CD4-positive, alpha-beta memory T cell (primary cell): ENCODE data around the gene PDGFB. TPM values are rescaled to one million over a fixed set of nuclear protein-coding genes. Genes with fewer than 3 reads are reported as not detected.

ENCODE experiments used
- CTCF ChIA-PET: fragments of 350-600 bp; sonication (Branson Sonifier 250); formaldehyde crosslinking; loops from one replicate; lab custom pipeline; 2021; ENCODE audit warnings: inconsistent platforms; ENCODE audit not compliant: partially characterized antibody; lab: Charles Lee
- POLR2A ChIA-PET: fragments of 350-600 bp; sonication (Branson Sonifier 250); formaldehyde crosslinking; loops from one replicate; lab custom pipeline; 2021; ENCODE audit not compliant: partially characterized antibody; lab: Charles Lee
- DNase-seq, 5 donors: peaks; one replicate each; pipeline versions ENCODE4 v3.0.0 to v3.0.0-alpha.2; 2020 to 2022; ENCODE audit warnings: mixed read lengths in 1 of 5
- H3K27ac ChIP-seq: one replicate; pipeline ENCODE4 v1.7.0; 2013; ENCODE audit warnings: low read depth, low read length
- H3K27me3 ChIP-seq: 2 replicates; pipeline ENCODE4 v1.7.0; 2013; ENCODE audit warnings: mild to moderate bottlenecking, low read length, moderate library complexity; ENCODE audit not compliant: insufficient read depth
- H3K36me3 ChIP-seq: 2 replicates; pipeline ENCODE4 v1.7.0; 2013; ENCODE audit warnings: mild to moderate bottlenecking, low read length, moderate library complexity; ENCODE audit not compliant: insufficient read depth
- H3K4me1 ChIP-seq: 2 replicates; pipeline ENCODE4 v1.7.0; 2013; ENCODE audit warnings: mild to moderate bottlenecking, low read length, moderate library complexity; ENCODE audit not compliant: insufficient read depth
- H3K4me3 ChIP-seq, 2 donors: one replicate each; pipeline ENCODE4 v1.7.0; 2013; ENCODE audit warnings: low read length in 2 of 2, mild to moderate bottlenecking in 1 of 2
- H3K9me3 ChIP-seq, 2 donors: one replicate each; pipeline ENCODE4 v1.7.0; 2013; ENCODE audit warnings: low read length in 2 of 2, control low read depth in 1 of 2; ENCODE audit not compliant: control insufficient read depth in 1 of 2
- H3K27ac Mint-ChIP-seq, 7 donors: one replicate each; pipeline ENCODE4 v1.8.0; 2020 to 2021; ENCODE audit warnings: mixed read lengths in 7 of 7, mild to moderate bottlenecking in 6 of 7, inconsistent platforms in 3 of 7, moderate library complexity in 3 of 7
- H3K27me3 Mint-ChIP-seq, 2 donors: one replicate each; pipeline ENCODE4 v1.8.0; 2020 to 2021; ENCODE audit warnings: mixed read lengths in 2 of 2
- H3K36me3 Mint-ChIP-seq, 2 donors: one replicate each; pipeline ENCODE4 v1.8.0; 2020 to 2021; ENCODE audit warnings: mixed read lengths in 2 of 2, inconsistent platforms in 1 of 2, mild to moderate bottlenecking in 1 of 2
- H3K4me1 Mint-ChIP-seq, 4 donors: one replicate each; pipeline ENCODE4 v1.8.0; 2020 to 2021; ENCODE audit warnings: mixed read lengths in 4 of 4, mild to moderate bottlenecking in 1 of 4
- H3K4me3 Mint-ChIP-seq, 8 donors: one replicate each; pipeline ENCODE4 v1.8.0; 2020 to 2021; ENCODE audit warnings: mixed read lengths in 8 of 8, mild to moderate bottlenecking in 7 of 8, moderate library complexity in 6 of 8, inconsistent platforms in 3 of 8
- H3K9me3 Mint-ChIP-seq, 8 donors: one replicate each; pipeline ENCODE4 v1.8.0; 2020 to 2021; ENCODE audit warnings: mixed read lengths in 8 of 8, mild to moderate bottlenecking in 5 of 8, inconsistent platforms in 3 of 8, moderate library complexity in 1 of 8
- intact Hi-C: fragments of 100-400 bp; cut with micrococcal nuclease; formaldehyde crosslinking; loops from one replicate; pipeline ENCODE4 v1.15.1; 2023
- polyA plus RNA-seq, 2 donors: library from polyadenylated mRNA; unstranded; fragments of 300-500 nt; fragmentation: Illumina TruSeq; gene quantifications; one replicate each; pipeline ENCODE4 v1.2.3, GENCODE V29; 2021
- total RNA-seq, 2 experiments: library from RNA; stranded (reverse); gene quantifications; one replicate each; pipeline ENCODE4 v1.2.3, GENCODE V29; 2021

Gene PDGFB
- total and polyA plus RNA-seq, 4 experiments from 2014 or later: 6.8 to 16.9 (median 13.6) TPM

DNA sequence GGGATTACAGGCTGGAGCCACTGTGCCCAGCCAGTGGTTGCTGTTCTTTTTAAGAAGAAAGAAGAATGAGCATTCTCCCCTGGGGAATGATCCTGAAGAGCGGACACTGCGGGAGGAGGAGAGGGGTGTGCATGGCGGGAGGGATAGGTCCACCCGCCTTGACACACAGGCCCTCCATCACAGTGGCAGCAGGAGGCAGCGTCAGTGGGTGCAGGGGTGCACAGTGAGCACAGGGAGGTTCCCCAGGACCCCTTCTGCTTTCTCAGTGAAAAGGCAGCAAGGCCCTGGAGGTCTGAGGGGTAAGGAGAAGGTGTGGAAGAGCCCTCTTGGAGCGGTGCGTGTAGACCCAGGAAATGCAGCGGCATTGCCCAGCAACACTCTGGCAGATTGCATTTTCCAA, 63.4 kb downstream of the PDGFB start:
- H3K36me3 ChIP-seq: no peaks in the 10 kb centered on the region
- Mint-ChIP-seq H3K4me1 (peaks cover 10 to 27% (median 22%) of the 10 kb centered on the region in 4 donors), H3K9me3 (peaks cover 0 to 4% (median 0%) of the 10 kb centered on the region in 8 donors), H3K27me3 (no peaks in the 10 kb centered on the region), H3K27ac (no peak overlapping the region), H3K4me3 (no peak overlapping the region), H3K36me3 (peaks cover 0 to 4% of the 10 kb centered on the region in 2 donors)
- no peak overlapping the region for H3K4me3 ChIP-seq
- CTCF ChIA-PET: interaction anchor here (1.1 to 3.0 kb wide), 4 partner anchors 10 to 135 kb away, joined by 3 to 13 read pairs (median 3); no protein-coding TSS in a partner anchor
- no peaks in the 10 kb centered on the region for H3K9me3 ChIP-seq
- peaks cover 15% of the 10 kb centered on the region for H3K4me1 ChIP-seq
- H3K27ac ChIP-seq: no peak overlapping the region
- intact Hi-C loops: no loop called here
- POLR2A ChIA-PET: interaction anchor here (1.8 kb wide), 1 partner anchor 8 kb away, joined by 4 read pairs; no protein-coding TSS in a partner anchor
- no peaks in the 10 kb centered on the region for H3K27me3 ChIP-seq
- no peak for DNase-seq

DNA sequence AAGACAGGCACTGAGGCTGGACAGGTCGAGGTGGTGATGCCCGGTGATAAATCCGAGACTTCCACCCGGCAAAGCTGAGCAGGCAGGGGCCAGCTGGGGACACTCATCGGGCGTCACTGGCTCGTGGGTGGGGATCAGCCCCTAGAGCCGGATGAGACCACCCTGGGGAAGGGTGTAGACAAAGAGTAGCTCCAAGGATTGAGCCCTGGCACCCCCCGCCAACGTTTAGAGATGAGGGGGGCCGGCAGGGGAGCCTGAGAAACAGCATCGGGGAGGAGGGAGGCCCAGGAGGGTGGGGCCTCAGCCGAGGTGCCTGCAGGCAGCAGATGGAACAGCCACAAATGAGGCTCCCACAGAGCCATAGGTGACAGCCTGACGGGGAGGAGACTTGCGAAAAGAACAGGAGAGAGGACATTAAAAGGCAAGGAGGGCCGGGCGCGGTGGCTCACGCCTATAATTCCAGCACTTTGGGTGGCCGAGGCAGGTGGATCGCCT, 64.9 kb downstream of the PDGFB start:
- Histone ChIP-seq H3K36me3 (no peaks in the 10 kb centered on the region), H3K9me3 (no peaks in the 10 kb centered on the region), H3K27me3 (no peaks in the 10 kb centered on the region), H3K27ac (no peak overlapping the region), H3K4me1 (peaks cover 25% of the 10 kb centered on the region), H3K4me3 (no peak overlapping the region)
- Mint-ChIP-seq H3K9me3 (peaks cover 0 to 4% (median 0%) of the 10 kb centered on the region in 8 donors), H3K4me3 (no peak overlapping the region), H3K4me1 (peaks cover 10 to 35% (median 28%) of the 10 kb centered on the region in 4 donors), H3K27me3 (no peaks in the 10 kb centered on the region), H3K36me3 (peaks cover 0 to 4% of the 10 kb centered on the region in 2 donors), H3K27ac (no peak overlapping the region)
- no peak for DNase-seq
- ChIA-PET POLR2A (interaction anchor here (1.3 to 1.5 kb wide), 3 partner anchors 9 to 139 kb away, joined by 6 to 7 read pairs (median 6); partner anchors contain the start of gene RPL3), CTCF (interaction anchor here (0.6 to 3.0 kb wide), 3 partner anchors 9 to 1113 kb away, joined by 3 to 13 read pairs (median 4); no protein-coding TSS in a partner anchor)
- intact Hi-C loops: no loop called here

DNA sequence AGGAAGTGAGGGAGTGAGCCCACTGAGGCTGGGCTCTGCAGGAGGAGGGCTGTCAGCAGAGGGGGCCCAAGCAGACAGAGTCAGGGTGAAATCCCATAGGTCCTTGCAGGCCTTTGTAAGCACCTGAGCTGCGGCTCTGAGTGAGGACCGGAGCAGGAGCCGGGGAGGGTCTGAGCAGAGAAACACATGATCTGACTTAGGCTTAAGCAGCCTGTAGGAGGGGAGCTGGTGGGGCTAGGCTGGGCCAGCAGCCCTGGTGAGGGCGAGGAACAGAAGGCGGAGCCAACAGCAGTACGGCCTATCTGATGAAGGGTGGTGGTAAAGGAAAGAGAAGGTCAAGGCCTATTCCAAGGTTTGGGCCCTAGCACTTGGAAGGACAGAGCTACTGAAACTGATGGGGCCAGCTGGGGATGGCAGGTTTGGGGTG, 65.4 kb downstream of the PDGFB start:
- Histone ChIP-seq H3K4me1 (peaks cover 30% of the 10 kb centered on the region), H3K4me3 (no peak overlapping the region), H3K27me3 (no peaks in the 10 kb centered on the region), H3K27ac (no peak overlapping the region), H3K9me3 (no peaks in the 10 kb centered on the region), H3K36me3 (no peaks in the 10 kb centered on the region)
- CTCF ChIA-PET: interaction anchor here (0.6 to 3.0 kb wide), 3 partner anchors 9 to 1112 kb away, joined by 3 to 13 read pairs (median 4); no protein-coding TSS in a partner anchor
- Mint-ChIP-seq H3K36me3 (peaks cover 0 to 4% of the 10 kb centered on the region in 2 donors), H3K27me3 (no peaks in the 10 kb centered on the region), H3K4me3 (no peak overlapping the region), H3K4me1 (peaks cover 14 to 39% (median 32%) of the 10 kb centered on the region in 4 donors), H3K9me3 (peaks cover 0 to 4% (median 0%) of the 10 kb centered on the region in 8 donors), H3K27ac (peak overlapping the region in 2 of 7 donors; percentile 74 to 79)
- intact Hi-C loops: no loop called here
- no peak for DNase-seq
- POLR2A ChIA-PET: interaction anchor here (1.0 to 1.5 kb wide), 5 partner anchors 9 to 140 kb away, joined by 3 to 7 read pairs (median 6); partner anchors contain the start of gene RPL3

DNA sequence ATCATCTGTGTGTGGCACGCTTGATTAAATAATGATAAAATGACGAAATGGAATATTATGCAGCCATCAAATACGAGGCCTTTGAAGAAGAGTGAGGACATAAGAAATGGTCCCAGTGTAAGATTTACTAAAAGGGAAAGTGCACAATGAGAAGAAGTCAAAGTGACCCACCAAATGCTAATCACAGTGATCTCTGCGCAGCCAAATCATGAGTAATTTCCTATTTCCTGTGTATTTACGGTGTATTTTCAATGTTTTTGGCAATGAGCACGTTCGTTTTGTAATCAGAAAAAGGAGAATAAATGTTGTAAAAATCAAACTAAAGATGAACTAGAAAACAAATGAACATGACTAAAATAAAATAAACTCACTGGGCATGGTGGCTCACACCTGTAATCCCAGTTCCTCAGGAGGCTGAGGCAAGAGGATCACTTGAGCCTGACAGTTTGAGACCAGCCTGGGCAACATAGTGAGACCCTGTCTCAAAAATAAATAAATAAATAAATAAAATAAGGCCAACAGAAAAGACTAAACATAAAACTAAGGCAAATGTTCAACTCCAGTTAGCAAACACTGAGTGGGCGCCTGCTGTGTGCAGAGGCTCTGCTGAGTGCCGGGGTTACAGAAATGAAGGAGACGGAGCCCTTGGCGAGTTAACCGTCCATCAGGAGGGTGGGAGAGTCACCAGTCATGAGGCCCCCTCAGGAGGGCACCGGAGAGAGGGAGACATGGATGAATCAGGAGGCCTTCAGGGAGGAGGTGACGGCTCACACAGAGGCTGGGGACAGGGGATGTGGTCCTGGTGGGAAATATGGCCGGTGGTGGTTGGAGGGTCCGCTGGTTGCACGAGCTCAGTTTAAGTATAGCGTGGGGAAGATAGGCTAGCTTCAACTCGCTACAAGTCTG, 66.3 kb downstream of the PDGFB start:
- Histone ChIP-seq H3K9me3 (no peaks in the 10 kb centered on the region), H3K36me3 (no peaks in the 10 kb centered on the region), H3K4me3 (no peak overlapping the region), H3K27ac (no peak overlapping the region), H3K4me1 (peaks cover 39% of the 10 kb centered on the region), H3K27me3 (no peaks in the 10 kb centered on the region)
- POLR2A ChIA-PET: interaction anchor here (1.0 to 11.8 kb wide), 4 partner anchors 8 to 136 kb away, joined by 3 to 433 read pairs (median 6); partner anchors contain the start of gene RPL3
- DNase-seq: no peak
- Mint-ChIP-seq H3K4me1 (peaks cover 21 to 49% (median 41%) of the 10 kb centered on the region in 4 donors), H3K27me3 (no peaks in the 10 kb centered on the region), H3K4me3 (peak overlapping the region in 5 of 8 donors; percentile 20 to 76 (median 44)), H3K9me3 (peaks cover 0 to 4% (median 0%) of the 10 kb centered on the region in 8 donors), H3K36me3 (peaks cover 0 to 4% of the 10 kb centered on the region in 2 donors), H3K27ac (peak overlapping the region; percentile 57 to 89 (median 87))
- intact Hi-C loops: no loop called here
- CTCF ChIA-PET: interaction anchor here (3.0 to 19.5 kb wide), 2 partner anchors 8 to 136 kb away, joined by 13 to 477 read pairs; partner anchors contain the start of gene RPL3

DNA sequence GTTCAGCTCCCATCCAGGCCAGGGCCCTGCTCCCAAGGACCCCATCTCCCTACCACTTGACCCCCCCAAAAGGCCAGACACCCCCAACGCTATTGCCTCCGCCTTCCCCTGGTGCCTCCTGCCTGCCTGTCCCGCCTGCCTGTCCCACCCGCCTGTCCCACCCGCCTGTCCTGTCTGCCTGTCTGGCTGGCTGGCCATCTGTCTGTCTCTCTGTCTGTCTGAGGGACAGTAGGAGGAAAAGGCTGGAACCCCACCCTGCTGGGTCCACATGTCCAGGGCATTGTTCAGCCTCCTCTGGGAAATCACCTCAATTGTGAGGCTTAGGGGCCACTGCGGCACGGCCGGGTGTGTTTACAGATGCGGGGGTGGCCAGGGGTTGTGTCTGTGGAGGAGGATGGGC, 67.0 kb downstream of the PDGFB start:
- POLR2A ChIA-PET: interaction anchor here (11.8 kb wide), 1 partner anchor 137 kb away, joined by 433 read pairs; the partner anchor contains the start of gene RPL3
- peaks cover 0 to 4% of the 10 kb centered on the region in 2 donors for H3K36me3 Mint-ChIP-seq
- H3K27me3 Mint-ChIP-seq: no peaks in the 10 kb centered on the region
- no peak overlapping the region for H3K4me3 ChIP-seq
- peak overlapping the region in 4 of 8 donors; percentile 20 to 76 (median 45) for H3K4me3 Mint-ChIP-seq
- peaks cover 46% of the 10 kb centered on the region for H3K4me1 ChIP-seq
- H3K36me3 ChIP-seq: no peaks in the 10 kb centered on the region
- H3K27ac ChIP-seq: no peak overlapping the region
- intact Hi-C loops: no loop called here
- peak overlapping the region; percentile 57 to 90 (median 87) for H3K27ac Mint-ChIP-seq
- H3K9me3 ChIP-seq: no peaks in the 10 kb centered on the region
- H3K4me1 Mint-ChIP-seq: peaks cover 28 to 56% (median 48%) of the 10 kb centered on the region in 4 donors
- no peaks in the 10 kb centered on the region for H3K27me3 ChIP-seq
- CTCF ChIA-PET: interaction anchor here (19.5 kb wide), 1 partner anchor 137 kb away, joined by 477 read pairs; the partner anchor contains the start of gene RPL3
- H3K9me3 Mint-ChIP-seq: peaks cover 0 to 4% (median 0%) of the 10 kb centered on the region in 8 donors
- DNase-seq: no peak

DNA sequence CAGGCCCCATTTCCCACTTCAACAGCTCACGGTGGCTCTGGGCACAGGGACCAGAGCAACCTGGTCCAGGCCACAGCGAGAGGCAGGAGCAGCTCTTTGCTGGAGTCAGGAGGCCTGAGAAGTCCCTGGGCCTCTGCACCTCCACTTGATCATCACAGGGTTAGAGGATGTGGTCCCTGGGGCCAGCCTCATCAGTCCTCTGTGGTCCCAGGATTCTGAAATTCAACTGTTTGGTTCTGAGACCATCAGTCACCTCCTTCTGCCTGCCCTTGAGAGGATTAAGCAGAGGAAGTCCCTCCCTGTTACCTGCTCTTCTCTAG, 67.4 kb downstream of the PDGFB start:
- DNase-seq: no peak
- H3K4me1 ChIP-seq: peaks cover 48% of the 10 kb centered on the region
- no peaks in the 10 kb centered on the region for H3K36me3 ChIP-seq
- Mint-ChIP-seq H3K9me3 (peaks cover 0 to 4% (median 0%) of the 10 kb centered on the region in 8 donors), H3K27me3 (no peaks in the 10 kb centered on the region), H3K36me3 (peaks cover 0 to 4% of the 10 kb centered on the region in 2 donors), H3K4me1 (peaks cover 28 to 56% (median 48%) of the 10 kb centered on the region in 4 donors), H3K27ac (peak overlapping the region in 6 of 7 donors; percentile 48 to 90 (median 84)), H3K4me3 (peak overlapping the region in 1 of 8 donors; percentile 76)
- no peak overlapping the region for H3K27ac ChIP-seq
- POLR2A ChIA-PET: interaction anchor here (11.8 kb wide), 1 partner anchor 137 kb away, joined by 433 read pairs; the partner anchor contains the start of gene RPL3
- H3K9me3 ChIP-seq: no peaks in the 10 kb centered on the region
- H3K27me3 ChIP-seq: no peaks in the 10 kb centered on the region
- intact Hi-C loops: no loop called here
- CTCF ChIA-PET: interaction anchor here (19.5 kb wide), 1 partner anchor 137 kb away, joined by 477 read pairs; the partner anchor contains the start of gene RPL3
- no peak overlapping the region for H3K4me3 ChIP-seq
